ENCODE data around the gene LSM7.

- TF ChIP-seq, protein P1, sequence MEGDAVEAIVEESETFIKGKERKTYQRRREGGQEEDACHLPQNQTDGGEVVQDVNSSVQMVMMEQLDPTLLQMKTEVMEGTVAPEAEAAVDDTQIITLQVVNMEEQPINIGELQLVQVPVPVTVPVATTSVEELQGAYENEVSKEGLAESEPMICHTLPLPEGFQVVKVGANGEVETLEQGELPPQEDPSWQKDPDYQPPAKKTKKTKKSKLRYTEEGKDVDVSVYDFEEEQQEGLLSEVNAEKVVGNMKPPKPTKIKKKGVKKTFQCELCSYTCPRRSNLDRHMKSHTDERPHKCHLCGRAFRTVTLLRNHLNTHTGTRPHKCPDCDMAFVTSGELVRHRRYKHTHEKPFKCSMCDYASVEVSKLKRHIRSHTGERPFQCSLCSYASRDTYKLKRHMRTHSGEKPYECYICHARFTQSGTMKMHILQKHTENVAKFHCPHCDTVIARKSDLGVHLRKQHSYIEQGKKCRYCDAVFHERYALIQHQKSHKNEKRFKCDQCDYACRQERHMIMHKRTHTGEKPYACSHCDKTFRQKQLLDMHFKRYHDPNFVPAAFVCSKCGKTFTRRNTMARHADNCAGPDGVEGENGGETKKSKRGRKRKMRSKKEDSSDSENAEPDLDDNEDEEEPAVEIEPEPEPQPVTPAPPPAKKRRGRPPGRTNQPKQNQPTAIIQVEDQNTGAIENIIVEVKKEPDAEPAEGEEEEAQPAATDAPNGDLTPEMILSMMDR (IDR thresholded peaks at IDR 0.05) = no peak
- no peak for TF ChIP-seq POLR2A (IDR thresholded peaks at IDR 0.05)
Measured at GRCh38 chr19:2290441-2291184, 37.8 kb downstream of the LSM7 start.
